Measurements from ENCODE around the gene INHBA.

The INHBA gene

GRCh38 chr7:41710838-41711237 is 7.9 kb upstream of the INHBA start:
- no peak for DNase-seq

GRCh38 chr7:41709621-41710020 is 6.7 kb upstream of the INHBA start:
- no peak for DNase-seq

- DNase-seq: no peak
Observed at GRCh38 chr7:41708581-41709358, 5.9 kb upstream of the INHBA start.

- DNase-seq: no peak
Observed at GRCh38 chr7:41706228-41706930, 3.5 kb upstream of the INHBA start.

GRCh38 chr7:41705109-41705901 is 2.4 kb upstream of the INHBA start:
- DNase-seq: peak; percentile 72

GRCh38 chr7:41701068-41701941 is 1.6 kb downstream of the INHBA start:
- DNase-seq: no peak

- no peak for DNase-seq
Observed at GRCh38 chr7:41700044-41700471, 2.8 kb downstream of the INHBA start.

GRCh38 chr7:41699516-41699915 is 3.4 kb downstream of the INHBA start:
- DNase-seq: no peak

- no peak for DNase-seq
Observed at GRCh38 chr7:41698726-41699125, 4.2 kb downstream of the INHBA start.

- no peak for DNase-seq
Observed at GRCh38 chr7:41698114-41698513, 4.8 kb downstream of the INHBA start.

GRCh38 chr7:41696323-41696916 is 6.5 kb downstream of the INHBA start:
- peak; percentile 66 for DNase-seq

GRCh38 chr7:41695661-41696322 is 7.1 kb downstream of the INHBA start:
- no peak for DNase-seq

- no peak for DNase-seq
Observed at GRCh38 chr7:41694495-41694894, 8.4 kb downstream of the INHBA start.

GRCh38 chr7:41693150-41693997 is 9.5 kb downstream of the INHBA start:
- DNase-seq: no peak

GRCh38 chr7:41692251-41692650 is 10.6 kb downstream of the INHBA start:
- DNase-seq: no peak

GRCh38 chr7:41691286-41692190 is 11.4 kb downstream of the INHBA start:
- DNase-seq: no peak

GRCh38 chr7:41689815-41690214 is 13.1 kb downstream of the INHBA start:
- no peak for DNase-seq

GRCh38 chr7:41688906-41689305 is 14.0 kb downstream of the INHBA start:
- no peak for DNase-seq

GRCh38 chr7:41688012-41688625 is 14.8 kb downstream of the INHBA start:
- no peak for DNase-seq

Data from activated CD8-positive, alpha-beta memory T cell treated with anti-CD3 and anti-CD28 coated beads, Interleukin-2, amount 50 U/mL, for 48 hours (primary cell).